HK-2 (cell line): ENCODE results near the gene BBS7.
A peak's percentile ranks its signal among the peaks of the same experiment; 100 is the strongest.

Source experiments
- DNase-seq: peaks from one replicate; pipeline ENCODE4 v3.0.0-alpha.2; 2018; ENCODE audit not compliant: unreplicated experiment

Gene BBS7

DNA sequence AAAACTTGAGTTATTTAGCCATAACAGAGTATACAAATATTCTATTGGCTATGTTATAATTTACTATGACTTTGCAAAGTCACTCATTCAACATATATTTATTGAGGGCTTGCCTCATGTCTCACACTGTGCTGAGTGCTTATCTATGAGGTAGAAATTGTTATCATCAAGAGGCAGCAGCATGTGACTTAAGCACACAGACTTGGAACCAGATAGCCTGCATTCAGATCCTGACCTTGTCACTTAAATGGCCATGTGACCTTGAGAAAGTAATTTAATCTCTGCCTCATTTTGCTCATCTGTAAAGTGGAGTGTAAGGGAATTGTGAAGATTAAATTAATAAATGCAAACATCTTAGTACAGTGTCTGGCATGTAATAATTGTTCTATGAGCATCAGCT, 79.3 kb downstream of the BBS7 start:
- no peak for DNase-seq

- no peak for DNase-seq
Measured at GRCh38 chr4:121789960-121790829, 80.1 kb downstream of the BBS7 start.

DNA sequence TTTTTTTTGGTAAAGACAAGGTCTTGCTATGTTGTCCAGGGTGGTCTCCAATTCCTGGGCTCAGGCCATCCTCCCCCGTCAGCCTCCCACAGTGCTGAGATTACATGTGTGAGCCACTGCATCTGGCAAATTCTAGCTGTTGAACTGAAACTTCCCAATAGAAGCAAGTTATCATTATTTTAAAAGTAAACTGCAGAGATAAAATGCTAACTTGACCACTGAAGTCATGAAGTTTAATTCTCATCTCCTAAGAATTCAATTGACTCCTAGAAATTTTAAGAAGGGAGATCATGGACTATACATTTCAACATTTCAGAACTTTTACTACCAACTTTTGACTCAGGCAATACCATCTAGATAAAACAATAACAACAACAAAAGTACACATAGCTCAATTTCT, 80.8 kb downstream of the BBS7 start:
- DNase-seq = no peak

- DNase-seq = no peak
Measured at GRCh38 chr4:121788896-121789295, 81.4 kb downstream of the BBS7 start.

DNA sequence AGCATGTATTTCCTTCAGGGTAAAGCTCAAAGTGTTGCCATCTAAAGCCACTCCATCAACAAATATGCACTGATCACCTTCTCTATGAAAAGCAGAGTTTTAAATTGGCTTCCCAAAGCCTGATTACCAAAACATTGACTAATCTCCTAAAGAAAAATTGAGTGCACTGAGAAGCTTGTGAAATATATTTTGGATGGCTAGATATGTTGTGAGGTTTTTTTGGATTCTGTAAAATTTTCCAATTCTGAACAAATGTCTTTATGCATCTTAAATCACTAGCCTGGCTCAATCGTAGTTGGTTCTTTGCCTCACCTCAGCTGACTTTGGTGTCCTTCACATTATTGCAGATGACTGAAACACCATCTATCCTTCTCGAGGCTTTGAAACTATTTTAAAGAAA, 84.1 kb downstream of the BBS7 start:
- DNase-seq = no peak

- no peak for DNase-seq
Measured at GRCh38 chr4:121785479-121785878, 84.8 kb downstream of the BBS7 start.

DNA sequence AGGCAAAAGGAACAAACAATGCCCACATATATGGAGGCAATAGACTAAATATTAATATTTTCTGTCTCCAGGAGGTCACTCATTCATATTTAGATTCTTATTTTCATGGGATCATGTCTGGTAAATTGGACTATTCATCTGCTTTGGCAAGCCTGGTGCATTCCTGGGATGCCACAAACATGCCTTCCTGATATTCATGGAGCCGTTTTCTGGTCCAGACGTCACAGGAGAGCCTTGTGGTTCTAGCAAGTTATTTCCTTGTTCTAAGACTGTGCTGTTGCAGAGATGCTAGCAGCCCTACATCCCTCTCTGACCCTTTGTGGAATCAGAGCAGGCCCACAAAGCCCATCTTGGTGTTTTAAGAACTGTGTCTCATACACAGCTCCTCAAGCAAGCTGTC, 85.3 kb downstream of the BBS7 start:
- peak; percentile 60 for DNase-seq

GRCh38 chr4:121784401-121784800, 85.9 kb downstream of the BBS7 start:
- DNase-seq = no peak

DNA sequence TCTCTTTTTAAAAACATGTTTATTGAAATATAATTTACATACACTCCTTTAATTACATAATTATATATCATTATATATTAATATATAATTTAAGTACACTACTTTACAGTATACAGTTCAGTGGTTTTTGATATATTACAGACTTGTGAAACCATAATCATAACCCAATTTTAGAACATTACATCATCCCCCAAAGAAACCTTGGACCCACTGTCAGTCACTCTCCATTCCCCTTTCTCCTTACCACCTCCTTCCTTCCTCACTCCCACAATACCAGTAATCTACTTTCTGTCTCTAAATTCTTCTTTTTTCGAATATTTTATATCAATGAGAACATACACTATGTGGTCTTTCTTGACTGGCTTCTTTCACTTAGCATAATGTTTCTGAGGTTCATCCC, 87.1 kb downstream of the BBS7 start:
- DNase-seq = no peak

DNA sequence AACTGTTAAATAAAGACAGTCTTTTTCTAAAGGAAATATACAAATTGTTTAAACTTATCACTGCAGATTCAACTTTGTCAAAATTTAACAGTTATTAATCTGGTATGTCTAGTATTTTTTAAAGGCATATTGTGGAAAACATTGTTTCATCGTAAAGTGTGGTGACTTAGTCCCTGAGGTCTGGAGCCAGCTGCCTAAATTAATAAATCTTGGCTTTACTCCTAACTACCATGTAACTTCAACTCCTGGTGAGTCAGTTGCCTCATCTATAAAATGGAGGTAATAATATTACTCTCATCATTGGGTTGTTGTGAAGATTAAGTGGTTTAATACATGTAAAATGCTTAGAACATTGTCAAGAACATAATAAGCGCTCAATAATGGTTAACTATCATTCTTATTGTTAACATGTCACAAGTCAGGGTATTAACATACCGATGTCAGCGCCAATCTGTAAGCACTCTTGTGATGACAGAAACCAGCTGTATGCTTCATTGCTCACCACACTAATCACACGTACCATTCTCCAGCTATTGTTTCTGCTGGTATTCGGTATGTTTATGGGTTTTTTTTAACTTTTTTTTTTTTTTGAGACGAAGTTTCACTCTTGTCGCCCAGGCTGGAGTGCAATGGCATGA, 91.2 kb downstream of the BBS7 start:
- DNase-seq = no peak

DNA sequence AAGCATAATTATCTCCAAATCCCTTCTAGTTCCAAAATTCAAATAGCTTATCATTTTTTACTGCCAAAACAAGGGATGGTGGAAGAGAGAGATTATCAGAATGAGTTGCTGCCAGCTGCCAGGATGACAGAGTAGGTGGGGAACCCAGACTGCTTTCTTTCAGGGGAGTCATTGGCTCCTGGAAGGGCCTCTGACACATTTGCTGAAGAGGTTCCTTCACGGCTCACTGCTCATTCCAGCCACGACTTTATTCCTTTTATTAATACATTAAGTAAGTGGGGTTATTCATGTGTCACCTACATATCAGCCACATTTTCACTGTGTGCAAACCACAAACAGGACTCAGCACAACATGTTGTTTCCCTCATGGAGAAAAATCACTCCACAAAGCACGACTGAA, 92.6 kb downstream of the BBS7 start:
- peak; percentile 50 for DNase-seq

GRCh38 chr4:121776610-121777401, 93.5 kb downstream of the BBS7 start:
- no peak for DNase-seq
